VCaP (cell line): ENCODE data around the gene ANKRD17.

ENCODE experiments used
- H3K27ac ChIP-seq: fragments of 450-650 bp; 2 replicates; pipeline ENCODE4 v1.5.1; 2017
- CTCF ChIP-seq: fragments of 450-650 bp; conservative IDR thresholded peaks from 2 replicates; pipeline ENCODE4 v1.5.1; 2017; ENCODE audit warnings: mild to moderate bottlenecking, moderate library complexity

The ANKRD17 gene

DNA sequence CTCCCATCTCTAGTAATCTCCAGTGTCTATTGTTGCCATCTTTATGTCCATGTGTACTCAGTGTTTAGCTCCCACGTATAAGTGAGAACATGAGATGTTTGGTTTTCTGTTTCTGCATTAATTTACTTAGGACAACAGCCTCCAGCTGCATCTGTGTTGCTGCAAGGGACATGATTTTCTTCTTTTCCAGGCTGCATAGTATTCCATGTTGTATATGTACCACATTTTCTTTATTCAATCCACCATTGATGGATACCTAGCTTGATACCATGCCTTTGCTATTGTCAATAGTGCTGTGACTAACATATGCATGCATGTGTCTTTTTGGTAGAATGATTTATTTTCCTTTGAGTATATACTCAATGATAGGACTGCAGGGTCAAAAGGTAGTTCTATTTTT, 18.6 kb upstream of the ANKRD17 start:
- no peak for TF ChIP-seq CTCF
- H3K27ac ChIP-seq = no peak overlapping the region

- peak overlapping the region; percentile 36 for H3K27ac ChIP-seq
- no peak for TF ChIP-seq CTCF
Measured at GRCh38 chr4:73275318-73275654, 16.7 kb upstream of the ANKRD17 start.

GRCh38 chr4:73272816-73273215, 14.2 kb upstream of the ANKRD17 start:
- no peak overlapping the region for H3K27ac ChIP-seq
- TF ChIP-seq CTCF = no peak

DNA sequence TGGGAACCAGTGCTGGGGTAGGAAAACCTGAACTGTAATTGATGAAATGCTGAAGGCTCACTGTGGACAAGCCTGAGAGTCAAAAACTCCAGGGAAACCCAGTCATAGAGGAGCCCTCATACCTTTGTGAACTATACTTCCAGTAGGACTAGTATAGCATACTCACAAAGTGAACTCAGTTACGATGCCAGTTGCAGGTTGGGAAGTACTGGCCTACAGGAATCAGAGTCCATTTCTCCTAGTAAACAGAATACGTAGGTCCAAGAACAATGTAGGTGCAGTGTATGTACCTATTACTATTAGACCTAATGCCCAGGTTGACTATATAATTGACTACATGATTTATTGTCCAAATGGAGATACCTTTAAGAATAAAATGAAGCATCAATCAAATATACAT, 8.5 kb upstream of the ANKRD17 start:
- no peak overlapping the region for H3K27ac ChIP-seq
- no peak for TF ChIP-seq CTCF

GRCh38 chr4:73259571-73260090, 1.0 kb upstream of the ANKRD17 start:
- peak overlapping the region; percentile 97 for H3K27ac ChIP-seq
- no peak for TF ChIP-seq CTCF

DNA sequence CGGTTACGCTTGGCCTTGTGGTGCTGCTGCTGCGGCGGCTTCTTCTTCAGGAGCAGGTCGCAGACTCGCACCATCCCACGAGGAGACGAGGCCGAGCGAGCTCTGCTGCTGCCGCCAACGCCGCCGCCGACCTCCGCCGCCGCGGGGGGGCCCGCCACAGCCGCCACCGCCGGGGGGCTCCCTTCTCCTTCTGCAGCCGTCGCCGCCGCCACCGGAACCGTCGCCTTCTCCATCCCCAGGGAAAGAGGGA, 237 bp downstream of the ANKRD17 start:
- peak overlapping the region; percentile 97 for H3K27ac ChIP-seq
- peak; percentile 75 for TF ChIP-seq CTCF

DNA sequence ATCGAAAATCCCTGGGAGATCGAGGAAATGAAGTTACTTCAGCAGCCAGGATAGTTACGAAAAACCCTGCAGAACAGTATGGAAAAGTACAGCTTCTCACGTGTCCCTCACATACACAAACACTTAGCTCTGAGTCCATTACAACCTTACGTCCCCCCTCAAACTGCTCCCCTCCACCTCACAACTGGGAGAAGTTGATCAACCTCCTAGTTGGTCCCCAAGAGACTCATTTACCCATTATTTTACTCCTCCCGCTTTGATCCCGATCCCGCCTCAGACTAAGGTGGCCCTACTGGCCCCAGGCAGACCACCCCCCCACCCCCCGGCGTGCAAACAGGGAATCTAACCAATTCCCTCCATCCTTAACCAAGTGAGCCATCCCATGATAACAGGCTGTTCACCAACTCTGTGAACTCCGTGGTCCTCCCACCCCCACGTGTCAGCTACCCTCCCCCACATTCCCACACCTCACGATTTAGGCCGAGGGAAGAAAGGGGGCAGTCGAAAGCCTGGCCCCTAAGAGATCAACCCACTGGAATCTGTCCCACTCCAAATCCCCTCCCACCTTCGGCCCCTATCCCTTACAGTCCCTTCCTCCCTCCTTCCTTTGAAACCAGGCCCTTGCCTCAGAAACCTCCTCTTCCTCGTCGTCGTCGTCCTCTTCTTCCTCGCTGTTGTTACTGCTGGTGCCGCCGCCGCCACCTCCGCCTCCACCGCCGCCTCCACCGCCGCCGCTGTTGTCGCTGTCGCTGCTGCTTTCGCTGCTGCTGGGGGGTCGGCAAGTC, 755 bp downstream of the ANKRD17 start:
- H3K27ac ChIP-seq = peak overlapping the region; percentile 97
- TF ChIP-seq CTCF = no peak
